Stimulated activated naive CD8-positive, alpha-beta T cell treated with anti-CD3 and anti-CD28 coated beads, Interleukin-15, amount 100 ng/mL, for 72 hours (primary cell): ENCODE measurements around the gene E2F7.
A peak's percentile ranks its signal among the peaks of the same experiment; 100 is the strongest.
"Not testable (repeated sequence)": the region's sequence is repeated elsewhere in the genome, so short reads cannot be mapped to it uniquely, and the experiment has no call there.

Source experiments
- ATAC-seq: fragments of 150-1000 bp; cut with Tn5 transposase; 2 replicates; pipeline ENCODE4 v1.10.0; 2021; ENCODE audit warnings: mild to moderate bottlenecking, moderate library complexity
- DNase-seq, 2 donors: peaks; one replicate each; pipeline ENCODE4 v3.0.0; 2021 to 2022
- H3K27ac Mint-ChIP-seq, 2 donors: one replicate each; pipeline ENCODE4 v1.8.0; 2022; ENCODE audit warnings: mild to moderate bottlenecking in 2 of 2, mixed read lengths in 2 of 2, moderate library complexity in 2 of 2
- H3K27me3 Mint-ChIP-seq: one replicate; pipeline ENCODE4 v1.8.0; 2022; ENCODE audit warnings: mixed read lengths
- H3K4me1 Mint-ChIP-seq: one replicate; pipeline ENCODE4 v1.8.0; 2022; ENCODE audit warnings: mild to moderate bottlenecking, mixed read lengths
- H3K4me3 Mint-ChIP-seq, 2 donors: one replicate each; pipeline ENCODE4 v1.8.0; 2022; ENCODE audit warnings: mild to moderate bottlenecking in 2 of 2, mixed read lengths in 2 of 2, moderate library complexity in 1 of 2
- H3K9me3 Mint-ChIP-seq, 2 donors: one replicate each; pipeline ENCODE4 v1.8.0; 2022; ENCODE audit warnings: mixed read lengths in 2 of 2

Gene E2F7

GRCh38 chr12:77078231-77078630 lies 12.9 kb upstream of the E2F7 start:
- Mint-ChIP-seq H3K27me3 (peaks cover 26% of the 10 kb centered on the region), H3K4me3 (no peak overlapping the region), H3K4me1 (no peaks in the 10 kb centered on the region), H3K27ac (no peak overlapping the region), H3K9me3 (peaks cover 0 to 6% of the 10 kb centered on the region in 2 donors)
- ATAC-seq (no peak), DNase-seq (no peak)

- Mint-ChIP-seq H3K4me3 (no peak overlapping the region), H3K4me1 (no peaks in the 10 kb centered on the region), H3K9me3 (peaks cover 0 to 6% of the 10 kb centered on the region in 2 donors), H3K27me3 (peaks cover 26% of the 10 kb centered on the region), H3K27ac (no peak overlapping the region)
- no peak for DNase-seq
- no peak for ATAC-seq
Measured at GRCh38 chr12:77076886-77077285, 11.5 kb upstream of the E2F7 start.

GRCh38 chr12:77073894-77074293 lies 8.5 kb upstream of the E2F7 start:
- not testable (repeated sequence) for DNase-seq, H3K4me3 Mint-ChIP-seq, ATAC-seq, H3K4me1 Mint-ChIP-seq, H3K27ac Mint-ChIP-seq, H3K9me3 Mint-ChIP-seq
- H3K27me3 Mint-ChIP-seq: peaks cover 37% of the 10 kb centered on the region

- no peak overlapping the region for H3K27ac Mint-ChIP-seq
- H3K27me3 Mint-ChIP-seq: peaks cover 43% of the 10 kb centered on the region
- ATAC-seq: peak; percentile 37
- DNase-seq: no peak
- H3K4me3 Mint-ChIP-seq: no peak overlapping the region
- peaks cover 7% of the 10 kb centered on the region for H3K4me1 Mint-ChIP-seq
- H3K9me3 Mint-ChIP-seq: peaks cover 0 to 6% of the 10 kb centered on the region in 2 donors
Measured at GRCh38 chr12:77072833-77073495, 7.6 kb upstream of the E2F7 start.

GRCh38 chr12:77070800-77071449 lies 5.6 kb upstream of the E2F7 start:
- ATAC-seq (no peak), DNase-seq (no peak)
- H3K27ac Mint-ChIP-seq: no peak overlapping the region
- peaks cover 45% of the 10 kb centered on the region for H3K27me3 Mint-ChIP-seq
- no peak overlapping the region for H3K4me3 Mint-ChIP-seq
- peaks cover 0 to 6% of the 10 kb centered on the region in 2 donors for H3K9me3 Mint-ChIP-seq
- H3K4me1 Mint-ChIP-seq: peaks cover 7% of the 10 kb centered on the region

- ATAC-seq: no peak
- Mint-ChIP-seq H3K4me3 (no peak overlapping the region), H3K27me3 (peaks cover 42% of the 10 kb centered on the region), H3K4me1 (peaks cover 7% of the 10 kb centered on the region), H3K27ac (no peak overlapping the region), H3K9me3 (peaks cover 0 to 6% of the 10 kb centered on the region in 2 donors)
- no peak for DNase-seq
Measured at GRCh38 chr12:77070382-77070781, 5.0 kb upstream of the E2F7 start.

GRCh38 chr12:77064896-77065360 lies 441 bp downstream of the E2F7 start:
- H3K9me3 Mint-ChIP-seq: no peaks in the 10 kb centered on the region
- peak overlapping the region; percentile 76 to 83 for H3K4me3 Mint-ChIP-seq
- H3K4me1 Mint-ChIP-seq: peaks cover 4% of the 10 kb centered on the region
- peak; percentile 65 for ATAC-seq
- H3K27me3 Mint-ChIP-seq: peaks cover 42% of the 10 kb centered on the region
- H3K27ac Mint-ChIP-seq: peak overlapping the region; percentile 8 to 63
- DNase-seq: peak in 1 of 2 donors; percentile 38

GRCh38 chr12:77062846-77063461 lies 2.4 kb downstream of the E2F7 start:
- no peaks in the 10 kb centered on the region for H3K4me1 Mint-ChIP-seq
- peaks cover 26% of the 10 kb centered on the region for H3K27me3 Mint-ChIP-seq
- H3K4me3 Mint-ChIP-seq: no peak overlapping the region
- DNase-seq (no peak), ATAC-seq (no peak)
- H3K9me3 Mint-ChIP-seq: no peaks in the 10 kb centered on the region
- no peak overlapping the region for H3K27ac Mint-ChIP-seq

- Mint-ChIP-seq H3K4me3 (no peak overlapping the region), H3K4me1 (no peaks in the 10 kb centered on the region), H3K27me3 (peaks cover 20% of the 10 kb centered on the region), H3K9me3 (no peaks in the 10 kb centered on the region), H3K27ac (no peak overlapping the region)
- DNase-seq (no peak), ATAC-seq (no peak)
Measured at GRCh38 chr12:77062396-77062795, 3.0 kb downstream of the E2F7 start.

GRCh38 chr12:77060883-77061240 lies 4.5 kb downstream of the E2F7 start:
- Mint-ChIP-seq H3K4me3 (no peak overlapping the region), H3K27ac (no peak overlapping the region), H3K27me3 (peaks cover 16% of the 10 kb centered on the region), H3K9me3 (no peaks in the 10 kb centered on the region), H3K4me1 (no peaks in the 10 kb centered on the region)
- ATAC-seq (no peak), DNase-seq (no peak)

- H3K27me3 Mint-ChIP-seq: peaks cover 16% of the 10 kb centered on the region
- H3K4me1 Mint-ChIP-seq: no peaks in the 10 kb centered on the region
- DNase-seq (no peak), ATAC-seq (no peak)
- H3K27ac Mint-ChIP-seq: no peak overlapping the region
- H3K9me3 Mint-ChIP-seq: no peaks in the 10 kb centered on the region
- no peak overlapping the region for H3K4me3 Mint-ChIP-seq
Measured at GRCh38 chr12:77060136-77060882, 5.1 kb downstream of the E2F7 start.

- H3K4me1 Mint-ChIP-seq: no peaks in the 10 kb centered on the region
- peaks cover 9% of the 10 kb centered on the region for H3K27me3 Mint-ChIP-seq
- no peaks in the 10 kb centered on the region for H3K9me3 Mint-ChIP-seq
- ATAC-seq (no peak), DNase-seq (no peak)
- H3K4me3 Mint-ChIP-seq: no peak overlapping the region
- H3K27ac Mint-ChIP-seq: no peak overlapping the region
Measured at GRCh38 chr12:77058740-77059139, 6.6 kb downstream of the E2F7 start.

- ATAC-seq: no peak
- Mint-ChIP-seq H3K4me3 (no peak overlapping the region), H3K27me3 (no peaks in the 10 kb centered on the region), H3K27ac (no peak overlapping the region), H3K9me3 (no peaks in the 10 kb centered on the region), H3K4me1 (no peaks in the 10 kb centered on the region)
- no peak for DNase-seq
Measured at GRCh38 chr12:77054851-77055250, 10.5 kb downstream of the E2F7 start.

- H3K9me3 Mint-ChIP-seq: no peaks in the 10 kb centered on the region
- ATAC-seq (no peak), DNase-seq (no peak)
- H3K4me3 Mint-ChIP-seq: no peak overlapping the region
- no peaks in the 10 kb centered on the region for H3K4me1 Mint-ChIP-seq
- no peak overlapping the region for H3K27ac Mint-ChIP-seq
- no peaks in the 10 kb centered on the region for H3K27me3 Mint-ChIP-seq
Measured at GRCh38 chr12:77053259-77053658, 12.1 kb downstream of the E2F7 start.

- peak in 1 of 2 donors; percentile 6 for DNase-seq
- Mint-ChIP-seq H3K27ac (no peak overlapping the region), H3K27me3 (no peaks in the 10 kb centered on the region), H3K4me1 (no peaks in the 10 kb centered on the region), H3K4me3 (no peak overlapping the region), H3K9me3 (no peaks in the 10 kb centered on the region)
- ATAC-seq: peak; percentile 84
Measured at GRCh38 chr12:77049767-77050353, 15.5 kb downstream of the E2F7 start.
